Suprapubic skin (tissue), 4 donors: ENCODE data around the gene PDE8A.

Source experiments
- CTCF ChIP-seq, 2 donors: fragments of 200-600 bp in 1 of 2; fragments of 450-650 bp in 1 of 2; sonication (generic) in 1 of 2; IDR thresholded peaks; one replicate each; pipeline ENCODE4 v1.5.1; 2016 to 2019; ENCODE audit warnings: antibody characterized with exemption in 2 of 2, mild to moderate bottlenecking in 1 of 2, moderate library complexity in 1 of 2
- EP300 ChIP-seq: sonication (generic); formaldehyde crosslinking; IDR thresholded peaks from one replicate; pipeline ENCODE4 v1.6.1; 2017; ENCODE audit warnings: antibody characterized with exemption
- POLR2A ChIP-seq, 2 donors: fragments of 450-650 bp; IDR thresholded peaks; one replicate each; pipeline ENCODE4 v1.6.1; 2017; ENCODE audit warnings: antibody characterized with exemption in 2 of 2, mild to moderate bottlenecking in 2 of 2, moderate library complexity in 2 of 2
- POLR2AphosphoS5 ChIP-seq, 3 donors: sonication (generic); formaldehyde crosslinking; IDR thresholded peaks; one replicate each; pipeline ENCODE4 v1.6.1; 2017; ENCODE audit warnings: antibody characterized with exemption in 3 of 3

DNA sequence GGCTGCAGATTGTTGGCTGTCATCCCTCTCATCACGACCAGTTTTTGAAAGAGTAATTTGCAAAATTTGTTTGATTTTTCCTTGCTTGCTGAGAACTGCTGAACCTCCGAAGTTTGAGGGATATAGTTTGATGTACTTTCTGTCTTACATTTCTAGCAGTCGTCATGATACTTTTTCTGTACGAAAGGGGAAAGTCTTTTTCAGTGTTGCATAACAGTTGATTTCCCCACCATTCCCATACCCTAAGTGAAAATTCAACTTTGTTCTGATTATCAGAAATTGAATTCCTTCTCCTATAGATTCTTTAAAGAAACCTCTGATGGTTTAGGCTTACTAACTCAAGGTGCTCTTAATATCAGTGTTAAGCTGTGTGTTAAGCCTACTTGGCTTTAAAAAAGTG lies 1.6 kb downstream of the PDE8A start:
- no peak for TF ChIP-seq EP300
- no peak for TF ChIP-seq POLR2AphosphoS5 (IDR thresholded peaks at IDR 0.05)
- no peak for TF ChIP-seq CTCF (IDR thresholded peaks at IDR 0.05)
- TF ChIP-seq POLR2A (IDR thresholded peaks at IDR 0.05), result no peak
